ENCODE measurements around the gene TRAP1.
"Not testable (repeated sequence)": the region's sequence is repeated elsewhere in the genome, so short reads cannot be mapped to it uniquely, and the experiment has no call there.

Gene TRAP1

GRCh38 chr16:3618769-3619141 lies 98.6 kb downstream of the TRAP1 start:
- no peak for DNase-seq (ENCODE audit: low read depth in 4 of 4, low spot score in 1 of 4)

- no peak for DNase-seq (ENCODE audit: low read depth in 4 of 4, low spot score in 1 of 4)
Measured at GRCh38 chr16:3612510-3613466, 104.5 kb downstream of the TRAP1 start.

- DNase-seq (ENCODE audit: low read depth in 4 of 4, low spot score in 1 of 4) = peak; percentile 70 to 85 (median 80)
Measured at GRCh38 chr16:3611146-3611975, 106.0 kb downstream of the TRAP1 start, which contains the start of gene SLX4. TSS of gene SLX4 (minus strand) at chr16:3611606. CDS start at chr16:3608964, 2,642 bp downstream.

GRCh38 chr16:3610698-3611145 lies 106.6 kb downstream of the TRAP1 start:
- DNase-seq (ENCODE audit: low read depth in 4 of 4, low spot score in 1 of 4) = no peak

GRCh38 chr16:3609895-3610697 lies 107.2 kb downstream of the TRAP1 start:
- DNase-seq (ENCODE audit: low read depth in 4 of 4, low spot score in 1 of 4) = no peak

- not testable (repeated sequence) for DNase-seq (ENCODE audit: low read depth in 4 of 4, low spot score in 1 of 4)
Measured at GRCh38 chr16:3608976-3609375, 108.3 kb downstream of the TRAP1 start.

- no peak for DNase-seq (ENCODE audit: low read depth in 4 of 4, low spot score in 1 of 4)
Measured at GRCh38 chr16:3608069-3608468, 109.3 kb downstream of the TRAP1 start.

All from stimulated activated CD4-positive, alpha-beta T cell treated with anti-CD3 and anti-CD28 coated beads, Interleukin-1b, Interleukin-23, amount 100 ng/mL, for 24 hours (primary cell).